EH (cell line): ENCODE data around the gene FBXO28.
"Not testable (repeated sequence)": the region's sequence is repeated elsewhere in the genome, so short reads cannot be mapped to it uniquely, and the experiment has no call there.

Experiments used
- DNase-seq: peaks from one replicate; pipeline ENCODE4 v3.0.0-alpha.2; 2015; ENCODE audit warnings: low read depth

The FBXO28 gene

GRCh38 chr1:224113918-224114786 is at the start of gene FBXO28:
FBXO28 (plus strand) TSS chr1:224114111; CDS start chr1:224114130, 19 bp downstream.
- peak; percentile 94 for DNase-seq

GRCh38 chr1:224064150-224064549 is 49.8 kb upstream of the FBXO28 start:
- no peak for DNase-seq

GRCh38 chr1:224065455-224065854 is 48.5 kb upstream of the FBXO28 start:
- DNase-seq = peak; percentile 58

- no peak for DNase-seq
Measured at GRCh38 chr1:224067207-224067606, 46.7 kb upstream of the FBXO28 start.

- DNase-seq = peak; percentile 70
Measured at GRCh38 chr1:224067621-224068457, 46.1 kb upstream of the FBXO28 start.

- DNase-seq = no peak
Measured at GRCh38 chr1:224068458-224069072, 45.3 kb upstream of the FBXO28 start.

- DNase-seq = no peak
Measured at GRCh38 chr1:224069138-224069537, 44.8 kb upstream of the FBXO28 start.

GRCh38 chr1:224070521-224070920 is 43.4 kb upstream of the FBXO28 start:
- no peak for DNase-seq

GRCh38 chr1:224076407-224076806 is 37.5 kb upstream of the FBXO28 start:
- no peak for DNase-seq

- not testable (repeated sequence) for DNase-seq
Measured at GRCh38 chr1:224079644-224080043, 34.3 kb upstream of the FBXO28 start.

GRCh38 chr1:224080115-224080774 is 33.7 kb upstream of the FBXO28 start:
- peak; percentile 86 for DNase-seq

- DNase-seq = no peak
Measured at GRCh38 chr1:224081604-224082003, 32.3 kb upstream of the FBXO28 start.

GRCh38 chr1:224082146-224082545 is 31.8 kb upstream of the FBXO28 start:
- peak; percentile 90 for DNase-seq

- no peak for DNase-seq
Measured at GRCh38 chr1:224084867-224085266, 29.0 kb upstream of the FBXO28 start.

- no peak for DNase-seq
Measured at GRCh38 chr1:224085421-224086108, 28.3 kb upstream of the FBXO28 start.

- DNase-seq = no peak
Measured at GRCh38 chr1:224087286-224087794, 26.6 kb upstream of the FBXO28 start.

- DNase-seq = no peak
Measured at GRCh38 chr1:224089583-224089982, 24.3 kb upstream of the FBXO28 start.

- DNase-seq = no peak
Measured at GRCh38 chr1:224090116-224090515, 23.8 kb upstream of the FBXO28 start.

GRCh38 chr1:224092111-224092510 is 21.8 kb upstream of the FBXO28 start:
- no peak for DNase-seq

- DNase-seq = no peak
Measured at GRCh38 chr1:224092601-224093000, 21.3 kb upstream of the FBXO28 start.

GRCh38 chr1:224095339-224095738 is 18.6 kb upstream of the FBXO28 start:
- no peak for DNase-seq
